H9 (cell line): ENCODE measurements around the gene UBE2G1. TPM values are rescaled to one million over a fixed set of nuclear protein-coding genes. Genes with fewer than 3 reads are reported as not detected.

Experiments used
- DNase-seq: peaks from one replicate; pipeline ENCODE4 v3.0.0-alpha.2; 2017
- H2AFZ ChIP-seq: one replicate; pipeline ENCODE4 v1.6.1; 2013; ENCODE audit warnings: mild to moderate bottlenecking, low read length, control low read depth, moderate library complexity
- H2AK5ac ChIP-seq: 2 replicates; pipeline ENCODE4 v1.6.1; 2013; ENCODE audit warnings: low read length, control low read depth, mixed read lengths; ENCODE audit not compliant: insufficient read length
- H2BK120ac ChIP-seq: one replicate; pipeline ENCODE4 v1.6.1; 2013; ENCODE audit warnings: low read depth, mild to moderate bottlenecking, low read length, control low read depth, inconsistent platforms; ENCODE audit not compliant: poor library complexity, severe bottlenecking
- H2BK12ac ChIP-seq: 2 replicates; pipeline ENCODE4 v1.6.1; 2013; ENCODE audit warnings: low read length, control low read depth, mixed read lengths, low read depth; ENCODE audit not compliant: insufficient read length
- H2BK15ac ChIP-seq: 2 replicates; pipeline ENCODE4 v1.6.1; 2013; ENCODE audit warnings: low read depth, low read length, control low read depth
- H2BK20ac ChIP-seq: one replicate; pipeline ENCODE4 v1.6.1; 2013; ENCODE audit warnings: low read depth, mild to moderate bottlenecking, low read length, control low read depth, inconsistent platforms; ENCODE audit not compliant: poor library complexity, severe bottlenecking
- H2BK5ac ChIP-seq: 2 replicates; pipeline ENCODE4 v1.6.1; 2013; ENCODE audit warnings: low read length, control low read depth, mixed read lengths; ENCODE audit not compliant: insufficient read length
- H3K14ac ChIP-seq: 2 replicates; pipeline ENCODE4 v1.6.1; 2013; ENCODE audit warnings: low read length, control low read depth; ENCODE audit not compliant: insufficient read depth
- H3K18ac ChIP-seq: 2 replicates; pipeline ENCODE4 v1.6.1; 2013; ENCODE audit warnings: low read depth, mild to moderate bottlenecking, mixed read lengths, low read length, control low read depth; ENCODE audit not compliant: insufficient read length
- H3K23ac ChIP-seq: 2 replicates; pipeline ENCODE4 v1.6.1; 2013; ENCODE audit warnings: low read length, control low read depth, mixed read lengths, low read depth; ENCODE audit not compliant: insufficient read length
- H3K23me2 ChIP-seq: 2 replicates; pipeline ENCODE4 v1.6.1; 2013; ENCODE audit warnings: low read depth, mild to moderate bottlenecking, mixed read lengths, low read length, control low read depth; ENCODE audit not compliant: insufficient read length, poor library complexity, severe bottlenecking
- H3K27ac ChIP-seq: 2 replicates; pipeline ENCODE4 v1.5.1; 2013; ENCODE audit warnings: low read length, control low read depth, mixed read lengths, low read depth; ENCODE audit not compliant: insufficient read length
- H3K27me3 ChIP-seq: 2 replicates; pipeline ENCODE4 v1.6.1; 2013; ENCODE audit warnings: low read length, control low read depth, inconsistent platforms; ENCODE audit not compliant: insufficient read depth
- H3K4ac ChIP-seq: 2 replicates; pipeline ENCODE4 v1.6.1; 2013; ENCODE audit warnings: low read depth, mild to moderate bottlenecking, control low read depth, inconsistent platforms, low read length, moderate library complexity
- H3K4me1 ChIP-seq: 2 replicates; pipeline ENCODE4 v1.6.1; 2013; ENCODE audit warnings: low read length, control low read depth, inconsistent platforms; ENCODE audit not compliant: insufficient read depth
- H3K4me2 ChIP-seq: 2 replicates; pipeline ENCODE4 v1.6.1; 2013; ENCODE audit warnings: low read length, control low read depth, mixed read lengths; ENCODE audit not compliant: insufficient read length, insufficient read depth
- H3K56ac ChIP-seq: 2 replicates; pipeline ENCODE4 v1.6.1; 2013; ENCODE audit warnings: low read depth, mild to moderate bottlenecking, mixed read lengths, low read length, control low read depth; ENCODE audit not compliant: insufficient read length
- H3K79me1 ChIP-seq: 2 replicates; pipeline ENCODE4 v1.6.1; 2013; ENCODE audit warnings: low read depth, mild to moderate bottlenecking, moderate library complexity, low read length, control low read depth, inconsistent platforms; ENCODE audit not compliant: insufficient read depth, poor library complexity, severe bottlenecking
- H3K79me2 ChIP-seq: 2 replicates; pipeline ENCODE4 v1.6.1; 2013; ENCODE audit warnings: low read length, control low read depth, inconsistent platforms; ENCODE audit not compliant: insufficient read depth
- H3K9ac ChIP-seq: 2 replicates; pipeline ENCODE4 v1.6.1; 2013; ENCODE audit warnings: low read length, control low read depth, mixed read lengths; ENCODE audit not compliant: insufficient read length; ENCODE audit errors: extremely low read depth
- H3K9me3 ChIP-seq: one replicate; pipeline ENCODE4 v1.6.1; 2013; ENCODE audit warnings: low read depth, low read length, inconsistent platforms; ENCODE audit not compliant: control insufficient read depth
- H3T11ph ChIP-seq: one replicate; pipeline ENCODE4 v1.6.1; 2013; ENCODE audit warnings: mild to moderate bottlenecking, low read length, control low read depth, inconsistent platforms
- H4K20me1 ChIP-seq: one replicate; pipeline ENCODE4 v1.6.1; 2013; ENCODE audit not compliant: control insufficient read depth, insufficient read length, insufficient read depth
- H4K5ac ChIP-seq: 2 replicates; pipeline ENCODE4 v1.6.1; 2013; ENCODE audit warnings: low read depth, mild to moderate bottlenecking, mixed read lengths, low read length, control low read depth; ENCODE audit not compliant: insufficient read length
- H4K8ac ChIP-seq: replicated peaks from 2 replicates; pipeline ENCODE4 v1.6.1; 2013; ENCODE audit warnings: low read length, control low read depth, mixed read lengths, low read depth; ENCODE audit not compliant: insufficient read length
- H4K91ac ChIP-seq: 2 replicates; pipeline ENCODE4 v1.6.1; 2013; ENCODE audit warnings: low read depth, mild to moderate bottlenecking, moderate library complexity, mixed read lengths, low read length, control low read depth; ENCODE audit not compliant: insufficient read length
- H3K27ac Mint-ChIP-seq, 3 experiments: 2 replicates in 2 of 3; 3 replicates in 1 of 3; pipeline ENCODE4 v1.8.0; 2020 to 2021; ENCODE audit warnings: mixed read lengths in 3 of 3, mild to moderate bottlenecking in 1 of 3, moderate library complexity in 1 of 3
- H3K27me3 Mint-ChIP-seq: 2 replicates; pipeline ENCODE4 v1.8.0; 2021; ENCODE audit warnings: low read depth, mild to moderate bottlenecking, moderate library complexity, mixed read lengths
- H3K36me3 Mint-ChIP-seq, 3 experiments: 2 replicates in 2 of 3; 3 replicates in 1 of 3; pipeline ENCODE4 v1.8.0; 2020 to 2021; ENCODE audit warnings: low read depth in 3 of 3, mixed read lengths in 3 of 3; ENCODE audit not compliant: insufficient read depth in 1 of 3
- H3K4me1 Mint-ChIP-seq, 2 experiments: 2 replicates each; pipeline ENCODE4 v1.8.0; 2020; ENCODE audit warnings: mixed read lengths in 2 of 2
- H3K4me3 Mint-ChIP-seq, 2 experiments: 2 replicates in 1 of 2; 3 replicates in 1 of 2; pipeline ENCODE4 v1.8.0; 2020 to 2021; ENCODE audit warnings: mild to moderate bottlenecking in 2 of 2, mixed read lengths in 2 of 2, moderate library complexity in 1 of 2
- H3K9me3 Mint-ChIP-seq, 2 experiments: 2 replicates in 1 of 2; 3 replicates in 1 of 2; pipeline ENCODE4 v1.8.0; 2020; ENCODE audit warnings: mild to moderate bottlenecking in 2 of 2, mixed read lengths in 2 of 2, moderate library complexity in 1 of 2
- WGBS: extraction: QIAGEN DNeasy Blood & Tissue Kit; methylation state at CpG from one replicate; pipeline ENCODE4 v1.1.7; 2013; ENCODE audit warnings: missing lambda C conversion rate, low lambda C conversion rate, mixed read lengths; ENCODE audit not compliant: insufficient read length; ENCODE audit errors: extremely low coverage; 5-methylcytosine and 5-hydroxymethylcytosine counted together
- total RNA-seq: library from RNA; stranded (reverse); gene quantifications from 2 replicates; pipeline ENCODE4 v1.2.1, GENCODE V29; 2021
- TF ChIP-seq, protein P1 (sequence below): fragments of 200-600 bp; sonication (generic); conservative IDR thresholded peaks from 3 replicates; pipeline ENCODE4 v1.8.0; 2021; ENCODE audit warnings: antibody characterized with exemption, mild to moderate bottlenecking

Gene UBE2G1
- total RNA-seq, 1 experiment from 2014 or later, result 188 TPM

DNA sequence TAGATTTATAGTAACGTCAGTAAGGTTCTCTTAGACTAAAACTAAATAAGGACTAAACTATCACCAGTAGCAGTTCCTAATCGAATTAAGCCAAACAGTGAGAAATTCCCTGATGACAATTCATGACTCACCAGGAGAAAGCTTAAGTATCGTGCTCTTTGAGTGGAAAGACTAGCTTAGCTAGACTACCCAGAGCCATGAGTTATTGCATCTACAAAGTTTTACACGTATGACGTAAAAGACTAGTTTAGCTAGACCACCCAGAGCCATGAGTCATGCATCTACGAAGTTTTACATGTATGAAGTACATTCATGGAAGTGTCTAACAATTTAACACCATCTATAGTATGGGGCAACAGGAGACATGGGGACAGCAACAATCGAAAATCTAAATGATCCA, 36.6 kb downstream of the UBE2G1 start:
- DNase-seq, result no peak
- no peak overlapping the region for H3K18ac ChIP-seq
- H2AFZ ChIP-seq, result no peak overlapping the region
- no peak overlapping the region for H2AK5ac ChIP-seq
- H3K79me2 ChIP-seq, result peaks cover 44% of the 10 kb centered on the region; the same call in 1 of the 2 replicates
- H3K23ac ChIP-seq, result no peak overlapping the region
- no peak overlapping the region for H4K5ac ChIP-seq
- Mint-ChIP-seq H3K4me3 (no peak overlapping the region; a peak in 1 of 5 replicates), H3K9me3 (peaks cover 0 to 7% of the 10 kb centered on the region in 2 experiments; a peak in 2 of 5 replicates), H3K27ac (peak overlapping the region in 2 of 3 experiments; percentile 60 to 93; a peak in 3 of 7 replicates), H3K36me3 (peaks cover 16 to 37% (median 22%) of the 10 kb centered on the region in 3 experiments; a peak in 6 of 7 replicates), H3K27me3 (no peaks in the 10 kb centered on the region), H3K4me1 (peaks cover 50 to 51% of the 10 kb centered on the region in 2 experiments)
- no peak overlapping the region for H2BK12ac ChIP-seq
- no peak overlapping the region for H3T11ph ChIP-seq
- H3K27ac ChIP-seq, result no peak overlapping the region
- no peak overlapping the region for H3K4me2 ChIP-seq
- no peak overlapping the region for H3K4ac ChIP-seq
- no peak overlapping the region for H2BK15ac ChIP-seq
- H2BK120ac ChIP-seq, result no peak overlapping the region
- no peaks in the 10 kb centered on the region for H3K23me2 ChIP-seq
- H2BK5ac ChIP-seq, result no peak overlapping the region
- H4K91ac ChIP-seq, result no peak overlapping the region
- no peaks in the 10 kb centered on the region for H3K27me3 ChIP-seq
- WGBS, result no CpG with 5 or more reads among the region's 7 CpGs
- no peaks in the 10 kb centered on the region; the same call in 1 of the 2 replicates for H3K4me1 ChIP-seq
- H4K8ac ChIP-seq, result no peak overlapping the region
- TF ChIP-seq, protein P1, sequence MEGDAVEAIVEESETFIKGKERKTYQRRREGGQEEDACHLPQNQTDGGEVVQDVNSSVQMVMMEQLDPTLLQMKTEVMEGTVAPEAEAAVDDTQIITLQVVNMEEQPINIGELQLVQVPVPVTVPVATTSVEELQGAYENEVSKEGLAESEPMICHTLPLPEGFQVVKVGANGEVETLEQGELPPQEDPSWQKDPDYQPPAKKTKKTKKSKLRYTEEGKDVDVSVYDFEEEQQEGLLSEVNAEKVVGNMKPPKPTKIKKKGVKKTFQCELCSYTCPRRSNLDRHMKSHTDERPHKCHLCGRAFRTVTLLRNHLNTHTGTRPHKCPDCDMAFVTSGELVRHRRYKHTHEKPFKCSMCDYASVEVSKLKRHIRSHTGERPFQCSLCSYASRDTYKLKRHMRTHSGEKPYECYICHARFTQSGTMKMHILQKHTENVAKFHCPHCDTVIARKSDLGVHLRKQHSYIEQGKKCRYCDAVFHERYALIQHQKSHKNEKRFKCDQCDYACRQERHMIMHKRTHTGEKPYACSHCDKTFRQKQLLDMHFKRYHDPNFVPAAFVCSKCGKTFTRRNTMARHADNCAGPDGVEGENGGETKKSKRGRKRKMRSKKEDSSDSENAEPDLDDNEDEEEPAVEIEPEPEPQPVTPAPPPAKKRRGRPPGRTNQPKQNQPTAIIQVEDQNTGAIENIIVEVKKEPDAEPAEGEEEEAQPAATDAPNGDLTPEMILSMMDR, result no peak
- no peaks in the 10 kb centered on the region for H3K9me3 ChIP-seq
- H2BK20ac ChIP-seq, result no peak overlapping the region
- H3K56ac ChIP-seq, result no peak overlapping the region
- H4K20me1 ChIP-seq, result no peaks in the 10 kb centered on the region
- H3K14ac ChIP-seq, result no peak overlapping the region
- H3K79me1 ChIP-seq, result peaks cover 7% of the 10 kb centered on the region
- no peak overlapping the region for H3K9ac ChIP-seq
